Fibroblast of the aortic adventitia (primary cell): ENCODE measurements around the gene TSPY9. TPM values are rescaled to one million over a fixed set of nuclear protein-coding genes. Genes with fewer than 3 reads are reported as not detected.
"Not testable (repeated sequence)": the region's sequence is repeated elsewhere in the genome, so short reads cannot be mapped to it uniquely, and the experiment has no call there.

Experiments used
- DNase-seq: peaks from one replicate; pipeline ENCODE4 v3.0.0-alpha.2; 2010; ENCODE audit warnings: low read depth
- H3K4me3 ChIP-seq: 2 replicates; pipeline ENCODE4 v1.5.1; 2011; ENCODE audit warnings: low read depth, mild to moderate bottlenecking, control low read depth, low read length, moderate library complexity
- total RNA-seq: library from RNA; depleted of rRNA; stranded (reverse); fragments of >200 nt; gene quantifications from 2 replicates; pipeline ENCODE4 v1.2.3, GENCODE V29; 2012; ENCODE audit warnings: low replicate concordance

Gene TSPY9, protein sequence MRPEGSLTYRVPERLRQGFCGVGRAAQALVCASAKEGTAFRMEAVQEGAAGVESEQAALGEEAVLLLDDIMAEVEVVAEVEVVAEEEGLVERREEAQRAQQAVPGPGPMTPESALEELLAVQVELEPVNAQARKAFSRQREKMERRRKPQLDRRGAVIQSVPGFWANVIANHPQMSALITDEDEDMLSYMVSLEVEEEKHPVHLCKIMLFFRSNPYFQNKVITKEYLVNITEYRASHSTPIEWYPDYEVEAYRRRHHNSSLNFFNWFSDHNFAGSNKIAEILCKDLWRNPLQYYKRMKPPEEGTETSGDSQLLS
- total RNA-seq: not detected in 2 replicates

DNA sequence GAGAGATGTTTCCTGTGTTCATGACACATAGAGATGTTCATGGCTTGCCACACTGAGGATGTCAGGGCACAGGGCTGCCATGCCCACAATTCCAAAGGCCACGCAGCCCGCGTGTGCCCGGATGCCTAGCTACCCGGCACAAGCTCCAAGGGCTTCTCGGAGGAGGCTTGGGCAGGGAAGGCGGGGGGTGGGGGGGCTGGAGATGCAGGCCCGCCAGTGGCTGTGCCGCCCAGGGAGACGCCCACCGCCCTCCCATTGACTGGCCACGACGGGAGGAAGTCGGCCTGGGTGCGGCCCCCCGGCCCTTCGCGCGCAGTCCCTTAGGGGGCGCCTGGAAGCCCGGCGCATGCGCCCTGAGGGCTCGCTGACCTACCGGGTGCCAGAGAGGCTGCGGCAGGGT lies at the start of gene TSPY9:
Gene TSPY9, plus strand, starts transcription at position 301 of the 400 bp plus-strand sequence. Its CDS starts 46 bp downstream, at position 347.
- not testable (repeated sequence) for H3K4me3 ChIP-seq, DNase-seq

DNA sequence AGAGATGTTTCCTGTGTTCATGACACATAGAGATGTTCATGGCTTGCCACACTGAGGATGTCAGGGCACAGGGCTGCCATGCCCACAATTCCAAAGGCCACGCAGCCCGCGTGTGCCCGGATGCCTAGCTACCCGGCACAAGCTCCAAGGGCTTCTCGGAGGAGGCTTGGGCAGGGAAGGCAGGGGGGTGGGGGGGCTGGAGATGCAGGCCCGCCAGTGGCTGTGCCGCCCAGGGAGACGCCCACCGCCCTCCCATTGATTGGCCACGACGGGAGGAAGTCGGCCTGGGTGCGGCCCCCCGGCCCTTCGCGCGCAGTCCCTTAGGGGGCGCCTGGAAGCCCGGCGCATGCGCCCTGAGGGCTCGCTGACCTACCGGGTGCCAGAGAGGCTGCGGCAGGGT lies 20.4 kb upstream of the TSPY9 start, which contains the start of gene TSPY1:
Gene TSPY1, plus strand, starts transcription at position 301 of the 400 bp plus-strand sequence. Its CDS starts 46 bp downstream, at position 347.
- DNase-seq, H3K4me3 ChIP-seq: not testable (repeated sequence)

DNA sequence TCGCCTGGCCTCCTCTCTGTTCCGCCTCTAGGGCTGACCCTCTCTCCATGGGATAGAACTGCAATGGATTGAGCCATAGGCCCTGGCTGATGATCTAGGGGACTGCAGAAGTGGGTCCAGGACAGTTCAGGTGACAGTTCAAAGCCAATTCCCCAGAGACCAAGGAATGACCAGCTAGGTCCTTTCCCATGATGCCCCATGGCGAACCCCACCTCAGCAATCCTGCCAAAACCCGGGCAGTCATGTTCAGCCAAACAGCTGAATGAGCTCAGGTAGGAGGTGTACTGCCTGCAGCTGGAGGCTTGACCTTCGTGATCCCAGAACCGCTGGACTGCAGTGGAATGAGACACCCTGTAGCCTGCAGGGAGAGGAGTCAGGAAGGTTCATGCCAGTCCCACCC lies 17.3 kb downstream of the TSPY9 start:
- not testable (repeated sequence) for H3K4me3 ChIP-seq, DNase-seq

DNA sequence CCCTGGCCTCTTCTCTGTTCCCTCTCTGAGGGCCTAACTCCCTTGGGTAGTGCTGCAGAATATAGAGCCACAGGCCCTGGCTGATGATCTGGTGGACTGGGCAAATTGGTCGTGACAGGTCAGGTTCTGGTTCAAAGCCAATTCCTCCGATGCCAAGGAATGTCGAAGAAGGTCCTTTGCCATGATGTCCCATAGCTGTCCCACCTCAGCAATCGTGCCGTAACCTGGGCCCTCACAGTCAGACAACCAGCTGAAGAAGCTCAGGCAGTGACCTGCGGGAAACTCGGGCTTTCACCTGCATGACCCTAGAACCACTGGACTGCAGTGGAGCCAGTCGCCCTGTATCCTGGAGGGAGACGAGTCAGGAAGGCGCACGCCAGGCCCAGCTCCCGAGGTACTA lies 29.2 kb downstream of the TSPY9 start:
- not testable (repeated sequence) for H3K4me3 ChIP-seq, DNase-seq

DNA sequence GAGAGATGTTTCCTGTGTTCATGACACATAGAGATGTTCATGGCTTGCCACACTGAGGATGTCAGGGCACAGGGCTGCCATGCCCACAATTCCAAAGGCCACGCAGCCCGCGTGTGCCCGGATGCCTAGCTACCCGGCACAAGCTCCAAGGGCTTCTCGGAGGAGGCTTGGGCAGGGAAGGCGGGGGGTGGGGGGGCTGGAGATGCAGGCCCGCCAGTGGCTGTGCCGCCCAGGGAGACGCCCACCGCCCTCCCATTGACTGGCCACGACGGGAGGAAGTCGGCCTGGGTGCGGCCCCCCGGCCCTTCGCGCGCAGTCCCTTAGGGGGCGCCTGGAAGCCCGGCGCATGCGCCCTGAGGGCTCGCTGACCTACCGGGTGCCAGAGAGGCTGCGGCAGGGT lies 40.5 kb downstream of the TSPY9 start, which contains the start of gene TSPY10:
Gene TSPY10, plus strand, starts transcription at position 301 of the 400 bp plus-strand sequence. Its CDS starts 46 bp downstream, at position 347.
- not testable (repeated sequence) for H3K4me3 ChIP-seq, DNase-seq

Other genes with a start within 250 kb of the TSPY9 start
- not detected in 2 replicates for gene TSPY4, start 149.8 kb upstream of the TSPY9 start, total RNA-seq
- gene TSPY8, start 129.5 kb upstream of the TSPY9 start, total RNA-seq: not detected in 2 replicates
- gene TSPY3, start 88.8 kb upstream of the TSPY9 start, total RNA-seq: not detected in 2 replicates
- not detected in 2 replicates for gene TSPY1, start 20.3 kb upstream of the TSPY9 start, total RNA-seq
- not detected in 2 replicates for gene TSPY10, start 40.6 kb downstream of the TSPY9 start, total RNA-seq